ENCODE results near the gene SLF2. TPM values are rescaled to one million over a fixed set of nuclear protein-coding genes. Genes with fewer than 3 reads are reported as not detected.

SLF2 gene
- total and polyA plus RNA-seq, 2 of the 8 experiments (the other 6 are each of a cell fraction or from before 2014, with no cell fraction given): 5.5 to 20.9 TPM

DNA sequence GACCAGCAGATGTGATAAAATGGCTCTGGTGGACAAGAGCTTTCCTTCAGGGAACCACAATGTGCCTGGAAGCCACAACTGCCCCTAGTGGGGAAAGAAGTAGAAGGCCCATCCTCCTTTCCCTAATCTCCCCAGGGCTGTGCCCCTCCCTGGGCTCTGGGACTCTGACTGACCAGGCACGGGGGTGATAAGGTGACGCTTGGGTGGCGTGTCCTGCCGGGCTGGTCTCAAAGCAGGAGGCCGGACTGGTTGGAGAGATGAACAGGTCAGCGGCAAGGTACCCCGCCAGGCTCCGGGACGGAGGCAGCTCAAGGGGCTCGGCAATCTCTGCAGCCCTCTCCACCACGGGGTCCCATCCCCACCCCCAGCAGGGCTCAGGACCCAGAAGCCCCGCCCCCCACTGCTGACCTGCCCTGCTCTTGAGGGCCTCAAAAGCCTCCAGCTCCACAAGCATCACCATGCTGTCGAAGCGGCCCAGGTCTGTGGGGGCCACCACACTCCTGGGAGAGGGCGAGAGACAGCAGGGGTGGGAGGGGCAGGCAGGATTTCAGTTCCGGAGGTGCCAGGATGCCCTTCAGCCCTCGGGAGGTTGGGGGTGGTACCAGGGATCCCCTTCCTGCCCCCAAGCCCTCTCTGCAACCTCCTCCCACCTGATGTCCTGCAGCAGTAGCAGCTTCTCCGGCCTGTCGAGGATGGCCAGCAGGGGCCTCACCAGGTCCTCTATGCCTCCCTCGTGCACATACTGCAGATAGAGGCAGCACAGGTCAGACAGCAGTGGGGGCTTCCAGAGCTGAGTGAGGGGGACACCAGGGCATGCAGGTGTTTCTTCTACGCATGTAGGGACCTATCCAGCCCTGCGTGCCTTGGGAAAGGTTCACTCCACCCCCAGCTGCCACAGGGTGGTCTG lies 99.0 kb downstream of the SLF2 start:
- Histone ChIP-seq H3K14ac (ENCODE audit: insufficient read length) (no peak overlapping the region), H3K27me3 (replicated peaks in 1 of 4; ENCODE audit: control insufficient read depth in 3 of 4, extremely low read depth in 1 of 4, insufficient read depth in 3 of 4, low read length in 3 of 4) (peaks cover under 1 to 12% (median 6%) of the 10 kb centered on the region in 4 experiments; a peak in 6 of 7 replicates), H2BK5ac (ENCODE audit: low read depth, low read length) (no peak overlapping the region), H4K5ac (ENCODE audit: insufficient read length, low read depth, low read length) (no peak overlapping the region), H4K20me1 (replicated peaks in 1 of 2; ENCODE audit: control insufficient read depth in 1 of 2, insufficient read depth in 2 of 2, low read length in 2 of 2) (peaks cover 0 to 3% of the 10 kb centered on the region in 2 experiments), H2AFZ (ENCODE audit: low read length) (no peak overlapping the region), H3K23ac (ENCODE audit: insufficient read length) (no peak overlapping the region), H3K23me2 (ENCODE audit: low read depth, low read length) (no peaks in the 10 kb centered on the region), H3K4ac (replicated peaks; ENCODE audit: insufficient read length, low read depth, low read length) (no peak overlapping the region), H2BK12ac (ENCODE audit: low read depth, low read length) (no peak overlapping the region), H3K36me3 (ENCODE audit: control insufficient read depth in 2 of 4, insufficient read depth in 4 of 4, low read length in 3 of 4) (peaks cover 0 to 8% (median 3%) of the 10 kb centered on the region in 4 experiments; a peak in 3 of 8 replicates), H4K91ac (replicated peaks; ENCODE audit: insufficient read length, low read length) (no peak overlapping the region), H3K56ac (replicated peaks; ENCODE audit: insufficient read length, low read depth, low read length) (no peak overlapping the region), H3K79me1 (ENCODE audit: low read depth, low read length) (no peaks in the 10 kb centered on the region), H3K18ac (ENCODE audit: extremely low read depth, low read length) (no peak overlapping the region; the same call in 1 of the 2 replicates), H2BK20ac (ENCODE audit: low read length) (no peak overlapping the region), H4K8ac (ENCODE audit: extremely low read depth, insufficient read depth, low read length) (no peak overlapping the region), H2AK5ac (ENCODE audit: low read depth, low read length) (no peak overlapping the region), H2BK120ac (replicated peaks; ENCODE audit: low read depth, low read length) (no peak overlapping the region), H3K4me3 (ENCODE audit: extremely low read depth in 1 of 4, insufficient read depth in 2 of 4, low read depth in 3 of 4, low read length in 4 of 4) (no peak overlapping the region), H3K79me2 (ENCODE audit: control insufficient read depth in 1 of 2, insufficient read depth in 2 of 2, low read length in 2 of 2) (no peaks in the 10 kb centered on the region), H3K4me2 (ENCODE audit: insufficient read depth in 1 of 2, low read depth in 2 of 2, low read length in 2 of 2) (no peak overlapping the region), H3K4me1 (replicated peaks in 1 of 4; ENCODE audit: control insufficient read depth in 3 of 4, insufficient read depth in 4 of 4, low read length in 3 of 4) (peaks cover 0 to 12% (median 7%) of the 10 kb centered on the region in 4 experiments; a peak in 4 of 7 replicates), H3K27ac (ENCODE audit: low read depth, low read length) (no peak overlapping the region), H3K9ac (replicated peaks in 1 of 4; ENCODE audit: extremely low read depth in 1 of 4, low read depth in 3 of 4, low read length in 3 of 4) (no peak overlapping the region), H2BK15ac (ENCODE audit: low read length) (no peak overlapping the region), H3K9me3 (ENCODE audit: insufficient read depth in 2 of 2, low read depth in 1 of 2, low read length in 1 of 2) (no peaks in the 10 kb centered on the region)
- FAIRE-seq: peak; percentile 39
- POLR2A ChIA-PET (ENCODE audit: partially characterized antibody): interaction anchor here (1.0 to 7.5 kb wide), 5 partner anchors 13 to 43 kb away, joined by 3 to 143 read pairs (median 4); partner anchors contain the start of genes LZTS2, MRPL43, PDZD7 and SEMA4G
- 72% methylated on average over 20 of the region's 22 CpGs; no CpG with 5 or more reads in 1 of the 2 experiments for WGBS, 2 experiments (ENCODE audit: extremely low coverage in 1 of 2, insufficient coverage in 1 of 2, insufficient read length in 1 of 2, insufficient replicate concordance in 2 of 2, low coverage in 1 of 2, low lambda C conversion rate in 2 of 2, missing lambda C conversion rate in 1 of 2)
- CTCF ChIA-PET (ENCODE audit: partially characterized antibody): interaction anchor here (0.6 to 26.8 kb wide), 32 partner anchors 5 to 489 kb away, joined by 3 to 464 read pairs (median 4); partner anchors contain the start of genes KAZALD1, LZTS2, MRPL43 and PDZD7
- peak in 1 of 2 experiments; percentile 65 for DNase-seq (ENCODE audit: low read depth in 1 of 2, low spot score in 2 of 2)
- peak in 1 of 2 experiments; percentile 31; a peak in 2 of 4 replicates for TF ChIP-seq RAD21 (IDR thresholded peaks at IDR 0.05 in 1 of 2, conservative IDR thresholded peaks at IDR 0.05 in 1 of 2; ENCODE audit: low read depth in 2 of 2, low read length in 2 of 2)
- no peak for TF ChIP-seq SUZ12 (IDR thresholded peaks at IDR 0.05; ENCODE audit: low read length)
- TF ChIP-seq EGR1 (IDR thresholded peaks at IDR 0.05; ENCODE audit: borderline replicate concordance, low read depth, low read length): no peak
- no peak for TF ChIP-seq RFX5 (IDR thresholded peaks at IDR 0.05; ENCODE audit: borderline replicate concordance, low read depth, low read length)
- no peak for TF ChIP-seq HDAC6 (IDR thresholded peaks at IDR 0.05; ENCODE audit: low read depth, low read length)
- TF ChIP-seq TAF7 (optimal IDR thresholded peaks at IDR 0.05; ENCODE audit: borderline replicate concordance, low read depth, low read length): no peak
- no peak for TF ChIP-seq POLR2AphosphoS5 (IDR thresholded peaks at IDR 0.05; ENCODE audit: low read depth, low read length)
- TF ChIP-seq, protein P1, sequence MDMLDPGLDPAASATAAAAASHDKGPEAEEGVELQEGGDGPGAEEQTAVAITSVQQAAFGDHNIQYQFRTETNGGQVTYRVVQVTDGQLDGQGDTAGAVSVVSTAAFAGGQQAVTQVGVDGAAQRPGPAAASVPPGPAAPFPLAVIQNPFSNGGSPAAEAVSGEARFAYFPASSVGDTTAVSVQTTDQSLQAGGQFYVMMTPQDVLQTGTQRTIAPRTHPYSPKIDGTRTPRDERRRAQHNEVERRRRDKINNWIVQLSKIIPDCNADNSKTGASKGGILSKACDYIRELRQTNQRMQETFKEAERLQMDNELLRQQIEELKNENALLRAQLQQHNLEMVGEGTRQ (IDR thresholded peaks at IDR 0.05; ENCODE audit: low read length): no peak
- no peak for TF ChIP-seq POU5F1 (IDR thresholded peaks at IDR 0.05; ENCODE audit: low read depth, low read length)
